Measurements from ENCODE around the gene XPO4.
"Not testable (repeated sequence)": the region's sequence is repeated elsewhere in the genome, so short reads cannot be mapped to it uniquely, and the experiment has no call there.

GRCh38 chr13:20940511-20940910 is 38.0 kb upstream of the XPO4 start:
- not testable (repeated sequence) for TF ChIP-seq POLR2A, CTCF (IDR thresholded peaks at IDR 0.05)
